GM21737 (cell line): Measurements from ENCODE around the gene DNMBP.
"Not testable (repeated sequence)": the region's sequence is repeated elsewhere in the genome, so short reads cannot be mapped to it uniquely, and the experiment has no call there.

Experiments
- ATAC-seq: cut with Tn5 transposase; IDR thresholded peaks from one replicate; pipeline ENCODE4 v1.9.1; 2021; ENCODE audit warnings: mild to moderate bottlenecking, moderate library complexity; ENCODE audit not compliant: unreplicated experiment

The DNMBP gene

DNA sequence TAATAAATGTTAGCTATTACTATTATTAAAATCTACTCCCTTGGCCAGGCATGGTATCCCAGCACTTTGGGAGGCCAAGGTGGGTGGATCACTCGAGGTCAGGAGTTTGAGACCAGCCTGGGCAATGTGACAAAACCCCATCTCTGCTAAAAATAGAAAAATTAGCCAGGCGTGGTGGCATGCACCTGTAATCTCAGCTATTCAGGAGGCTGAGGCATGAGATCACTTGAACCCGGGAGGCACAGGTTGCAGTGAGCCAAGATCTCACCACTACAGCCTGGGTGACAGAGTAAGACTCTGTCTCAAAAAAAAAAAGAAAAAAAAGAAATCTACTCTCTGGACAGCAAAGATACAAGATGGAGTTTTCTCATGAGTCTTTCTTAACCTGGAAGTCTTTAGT, 56.2 kb downstream of the DNMBP start:
- ATAC-seq, result not testable (repeated sequence)

DNA sequence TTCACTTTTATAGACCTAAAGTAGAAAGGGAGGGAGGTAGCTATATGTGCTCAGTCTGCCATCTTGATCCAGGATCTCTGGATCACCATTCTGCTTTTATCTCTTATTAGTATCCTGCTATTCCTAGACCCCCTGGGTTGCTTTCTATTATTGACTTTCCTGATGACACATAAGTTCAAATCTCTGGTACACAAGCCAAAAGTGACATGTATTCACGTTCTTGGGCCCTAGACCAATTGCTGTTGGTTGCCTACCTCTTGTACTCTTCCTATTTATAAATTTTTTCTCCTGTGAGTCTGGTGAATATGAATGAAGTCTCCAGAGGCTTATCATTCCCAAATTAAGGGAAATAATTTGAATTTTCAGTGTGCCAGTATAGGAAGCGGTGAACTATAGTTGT, 56.9 kb downstream of the DNMBP start:
- ATAC-seq, result no peak

DNA sequence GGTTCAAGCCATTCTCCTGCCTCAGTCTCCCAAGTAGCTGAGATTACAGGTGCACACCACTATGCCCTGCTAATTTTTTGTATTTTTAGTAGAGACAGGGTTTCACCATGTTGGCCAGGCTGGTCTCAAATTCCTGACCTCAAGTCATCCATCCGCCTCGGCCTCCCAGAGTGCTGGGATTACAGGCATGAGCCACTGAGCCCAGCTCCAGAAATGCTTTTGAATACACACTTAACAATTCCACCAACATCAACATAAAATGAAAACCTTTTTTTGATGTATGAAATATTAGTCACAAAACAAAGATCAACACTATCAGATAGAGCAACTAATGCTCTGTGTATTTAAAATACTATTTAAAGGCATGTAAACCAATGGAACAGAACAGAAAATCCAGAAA, 63.7 kb downstream of the DNMBP start:
- not testable (repeated sequence) for ATAC-seq

DNA sequence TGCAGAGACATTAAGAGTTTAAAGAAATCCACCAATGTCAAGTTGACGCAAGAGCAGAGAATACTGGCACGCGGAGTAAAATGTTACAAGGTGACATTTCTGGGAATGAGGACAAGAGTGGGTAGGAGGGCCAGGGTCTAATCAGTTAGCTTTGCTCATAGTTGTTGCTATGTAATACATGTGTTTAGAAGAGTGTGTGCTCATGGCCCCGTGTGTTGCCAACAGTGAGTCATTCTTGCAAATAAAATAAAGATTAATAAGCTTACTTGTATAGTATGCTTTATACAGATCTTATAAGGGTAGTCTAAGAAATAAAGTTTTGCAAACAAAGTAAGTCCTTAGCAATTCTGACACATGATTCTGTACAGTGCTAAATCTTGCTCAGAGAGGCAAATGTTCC, 64.5 kb downstream of the DNMBP start:
- no peak for ATAC-seq

DNA sequence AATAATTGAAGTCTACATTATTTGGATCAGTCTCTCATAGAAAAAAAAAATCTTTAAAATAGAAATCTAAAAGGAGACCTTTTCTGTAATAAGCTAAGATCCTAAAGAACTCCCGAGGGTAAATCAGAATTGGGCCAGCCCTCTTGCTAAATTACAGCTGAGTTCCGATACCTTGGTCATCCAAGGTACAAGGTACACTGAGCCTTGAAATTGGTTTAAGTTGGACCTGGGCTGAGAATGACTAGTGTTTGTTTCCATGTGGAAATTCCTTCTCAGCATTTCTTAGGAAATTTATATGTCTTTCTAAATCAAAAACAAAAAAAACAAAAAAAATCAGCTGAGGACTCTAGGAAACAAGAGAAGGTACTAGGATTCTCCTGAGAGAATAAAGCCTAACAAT, 64.9 kb downstream of the DNMBP start:
- no peak for ATAC-seq

DNA sequence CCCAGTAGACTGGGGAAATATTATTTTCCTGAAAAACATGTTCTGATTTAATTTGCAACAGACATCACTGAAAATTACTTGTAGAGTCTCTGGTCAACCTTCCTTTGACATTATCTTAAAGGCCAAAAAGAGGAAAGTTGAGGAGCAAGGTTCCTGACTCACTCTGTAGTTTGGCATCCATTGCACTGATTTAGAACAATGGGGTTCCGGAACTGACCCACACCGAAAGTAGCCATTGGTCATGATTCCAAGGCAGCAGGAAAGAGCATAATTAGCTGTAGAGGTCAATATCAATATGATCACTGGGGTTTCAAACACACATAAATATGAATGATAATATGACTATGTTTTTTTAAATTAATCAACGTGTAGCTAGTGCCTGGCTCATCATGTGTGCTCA, 65.8 kb downstream of the DNMBP start:
- ATAC-seq, result no peak

DNA sequence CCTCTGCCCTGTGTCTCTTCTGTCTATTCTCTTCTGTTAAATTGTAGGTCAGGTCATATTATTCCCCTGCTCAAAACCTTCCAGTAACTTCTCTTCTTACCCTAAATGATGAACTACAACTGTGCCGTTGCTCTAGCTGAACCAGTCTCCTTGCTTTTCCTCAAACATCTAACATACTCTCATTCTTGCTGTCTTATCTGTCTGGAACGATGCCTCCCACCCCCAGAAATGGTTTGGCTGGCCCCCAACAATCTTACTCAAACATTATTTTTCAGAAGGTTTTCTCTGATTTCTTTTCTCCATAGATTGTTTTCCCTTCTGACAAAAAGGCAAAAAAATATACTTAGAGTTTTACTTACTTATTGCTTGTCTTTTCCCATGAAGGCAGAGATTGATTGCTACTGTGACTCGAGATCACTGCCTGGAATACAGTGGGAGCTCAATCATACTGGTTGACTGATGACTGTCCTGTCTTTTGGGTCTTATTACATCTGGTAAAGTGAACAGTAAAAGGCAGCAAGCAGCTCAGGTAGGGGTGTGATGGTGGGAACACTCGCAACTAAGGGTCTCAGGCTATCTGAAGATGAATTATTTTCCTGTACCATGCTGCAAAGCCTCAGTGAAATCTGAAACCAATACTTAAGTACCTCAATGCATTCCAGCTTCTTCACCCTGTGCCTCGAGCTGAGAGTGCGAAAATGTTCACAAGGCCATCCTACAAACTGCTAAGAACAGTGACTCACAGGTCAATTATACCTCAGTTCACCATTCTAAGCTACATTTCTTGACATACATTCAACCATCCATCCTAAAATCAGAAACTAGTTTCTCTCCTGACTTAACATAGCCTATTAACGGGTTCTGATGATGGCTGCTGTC, 67.6 kb downstream of the DNMBP start:
- no peak for ATAC-seq

DNA sequence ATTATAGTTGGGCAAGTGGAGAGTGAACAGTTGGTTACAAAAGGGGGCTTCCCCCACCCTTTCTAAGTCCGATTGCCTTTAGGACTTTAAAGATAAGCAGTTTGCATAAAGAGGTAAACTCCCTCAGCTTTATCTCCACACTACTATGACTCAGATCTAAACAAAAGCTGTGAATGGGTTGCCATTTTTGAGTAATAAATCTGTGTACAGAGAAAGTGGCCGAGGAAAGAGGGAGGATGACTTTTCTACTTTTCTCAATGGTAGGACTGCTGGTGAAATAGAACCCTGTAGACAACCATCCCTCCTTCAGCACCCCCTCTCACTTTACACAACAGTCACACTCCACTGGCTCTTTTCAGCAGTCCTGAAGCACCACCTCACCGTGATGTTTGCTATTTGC, 71.2 kb downstream of the DNMBP start:
- ATAC-seq, result peak; percentile 70

DNA sequence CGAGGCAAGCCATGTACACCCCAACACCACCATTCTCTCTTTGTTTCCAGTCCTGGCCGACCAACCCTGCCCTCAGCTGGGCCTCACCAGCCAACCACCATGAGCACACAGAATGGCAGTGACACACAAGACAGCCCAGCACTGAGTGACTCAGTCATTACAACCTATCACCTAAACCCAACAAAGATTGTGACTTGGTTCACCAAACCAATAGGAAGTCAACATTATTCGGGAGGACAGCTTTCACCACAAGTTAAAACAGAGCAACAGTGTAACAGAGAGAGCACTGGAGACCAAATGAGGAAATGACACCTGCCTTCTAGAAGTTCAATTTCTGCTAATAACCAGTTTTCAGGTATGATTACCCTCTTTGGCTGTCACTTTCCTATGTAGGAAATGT, 72.1 kb downstream of the DNMBP start:
- ATAC-seq, result no peak

DNA sequence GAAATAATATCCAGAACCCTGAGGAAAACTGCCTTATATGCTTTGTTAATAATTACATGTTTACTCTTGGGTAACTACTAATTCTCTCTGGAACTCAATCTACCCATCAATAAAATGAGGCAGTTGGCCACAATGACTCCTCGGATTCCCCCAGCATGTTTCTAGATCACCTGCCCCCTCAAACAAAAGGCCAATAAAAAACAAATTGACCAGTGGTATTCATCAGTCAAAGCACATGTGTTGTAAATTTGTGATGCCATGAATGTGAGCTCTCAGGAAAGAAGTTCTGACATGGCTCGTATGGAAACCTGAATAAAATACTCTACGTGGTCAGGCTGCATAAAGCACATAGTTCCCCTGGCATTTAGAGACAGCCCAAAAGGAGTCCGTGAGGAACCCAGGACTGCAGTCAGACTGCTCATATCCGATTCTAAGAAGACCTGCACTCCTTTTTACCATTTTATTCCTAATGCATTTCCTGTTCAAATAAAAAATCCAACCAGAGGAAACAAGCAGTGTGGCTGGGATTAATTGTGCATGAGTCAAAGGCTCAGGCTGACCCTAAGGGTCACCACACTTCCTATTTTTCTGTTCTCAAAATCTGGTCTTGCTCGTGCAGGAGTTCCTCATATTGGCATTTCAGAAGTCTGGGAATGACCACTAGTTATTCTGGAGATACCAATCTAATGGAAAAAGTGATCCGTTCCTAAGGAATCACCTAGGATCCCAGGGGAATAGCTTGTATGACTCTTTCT, 77.4 kb downstream of the DNMBP start:
- not testable (repeated sequence) for ATAC-seq

DNA sequence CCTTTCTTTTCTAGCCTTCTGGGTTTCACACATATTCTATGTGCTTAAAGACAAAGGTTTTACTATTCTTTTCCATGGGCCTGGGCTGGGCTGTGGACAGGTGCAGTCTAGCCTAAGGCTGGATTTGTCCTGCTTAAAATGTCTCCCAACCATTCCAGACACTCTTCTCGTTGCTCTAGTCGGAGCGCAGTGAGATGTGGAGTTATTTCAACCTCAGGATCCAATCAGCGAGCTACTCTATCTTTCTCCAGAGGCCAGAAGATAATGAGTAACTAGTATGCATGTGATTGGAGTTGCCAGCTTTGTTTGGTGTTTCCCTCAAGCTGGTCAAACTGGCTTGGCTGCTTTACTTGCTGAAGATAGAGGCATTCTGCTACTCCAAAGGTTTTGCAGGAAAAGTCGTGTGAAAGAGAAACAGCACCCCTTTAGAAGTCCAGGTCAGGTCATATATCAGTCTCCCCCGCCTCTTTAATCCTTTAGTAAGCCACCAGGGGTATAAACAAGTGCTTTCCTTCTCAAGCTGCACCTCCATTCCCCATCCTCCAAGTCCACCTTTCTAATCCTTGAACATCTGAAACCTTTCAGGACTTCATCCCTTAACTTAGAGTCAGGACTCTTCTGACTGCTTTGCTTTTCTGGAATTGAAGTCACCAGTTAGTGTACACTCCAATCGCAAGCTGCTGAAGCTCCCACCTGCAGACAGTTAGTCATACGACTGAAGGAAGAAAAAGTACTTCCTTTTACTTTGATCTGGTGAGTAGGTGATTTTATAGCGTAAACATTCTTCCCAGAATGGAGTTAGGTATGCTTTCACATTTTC, 78.8 kb downstream of the DNMBP start:
- no peak for ATAC-seq

DNA sequence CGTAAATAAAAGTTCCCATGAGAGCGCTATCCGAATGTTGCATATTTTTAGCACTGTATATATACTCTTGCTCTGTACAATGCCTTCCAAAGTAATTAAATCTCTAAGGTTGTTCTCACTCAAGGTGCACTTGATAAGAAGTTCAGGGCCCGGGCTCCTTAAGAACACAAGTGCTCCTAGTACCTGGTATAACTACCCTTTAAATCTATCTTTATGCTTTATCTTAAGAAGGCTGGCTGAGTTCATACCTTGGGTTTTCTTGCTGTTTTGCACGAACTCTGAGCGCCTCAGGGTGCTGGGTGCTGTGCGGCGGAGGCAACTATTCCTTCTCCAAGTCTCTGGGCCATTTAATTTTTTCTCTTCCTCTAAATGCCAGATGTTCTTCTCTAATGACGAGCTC, 80.4 kb downstream of the DNMBP start:
- no peak for ATAC-seq

DNA sequence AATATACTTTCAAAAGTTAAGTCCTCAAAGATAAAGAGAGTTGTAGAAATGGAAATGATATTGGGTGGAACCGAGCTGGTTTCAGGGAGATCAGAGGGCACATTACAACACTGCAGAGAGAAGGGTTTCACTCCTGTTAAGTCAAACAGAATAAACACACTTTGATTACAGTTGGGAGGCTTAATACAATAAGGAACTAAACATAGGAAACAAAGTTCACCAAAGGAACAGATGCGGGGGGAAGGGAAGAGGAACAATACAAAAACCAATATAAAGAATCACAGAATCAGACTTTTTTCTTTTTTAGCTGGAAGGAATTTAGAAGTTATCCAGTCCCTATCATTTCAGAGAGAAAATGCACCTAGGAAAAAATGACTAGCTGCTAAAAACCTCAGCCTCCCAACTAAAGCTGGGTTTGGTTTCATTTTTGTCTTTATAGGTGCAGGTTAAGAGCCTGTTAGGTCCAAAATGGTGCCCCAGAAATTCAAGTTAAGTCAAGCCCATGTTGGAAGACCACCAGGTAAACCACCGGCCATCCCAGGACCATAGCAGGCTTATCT, 81.9 kb downstream of the DNMBP start:
- no peak for ATAC-seq

DNA sequence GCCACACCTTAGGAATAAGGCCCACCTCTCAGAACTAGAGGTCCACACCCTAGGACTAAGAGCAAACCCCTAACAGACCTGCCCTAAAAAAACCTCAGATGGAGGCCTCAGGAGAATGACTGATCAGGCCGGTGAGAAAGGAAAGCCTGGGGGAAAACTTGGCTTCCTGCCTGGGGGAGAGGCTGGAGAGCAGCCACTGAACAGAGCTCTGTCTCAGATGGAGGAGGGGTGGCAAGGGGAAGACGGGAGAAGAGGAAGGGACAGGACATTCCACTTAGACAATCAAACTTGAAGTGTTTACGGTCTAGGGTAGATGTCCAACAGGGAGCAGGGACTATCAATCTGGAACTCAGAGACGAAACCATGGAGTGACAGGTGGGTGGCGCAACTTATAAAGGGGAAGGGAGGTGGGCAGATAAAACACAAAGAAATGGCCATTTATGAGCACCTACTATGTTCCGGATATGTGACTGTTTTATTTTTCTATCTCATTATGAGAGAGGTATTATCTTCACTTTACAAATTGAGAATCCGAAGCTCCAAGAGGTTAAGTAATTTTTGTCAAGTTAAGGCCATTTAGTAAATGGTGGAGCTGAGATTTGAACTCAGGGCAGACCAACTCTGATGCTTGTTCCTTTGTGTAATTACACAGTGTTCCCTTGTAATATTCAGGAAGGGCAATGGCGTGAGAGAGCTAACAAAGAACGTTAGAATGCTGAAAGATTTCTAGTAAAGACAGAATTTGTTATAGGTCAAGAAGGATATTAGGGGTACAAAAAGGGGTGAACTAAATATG, 82.6 kb downstream of the DNMBP start:
- ATAC-seq, result no peak

DNA sequence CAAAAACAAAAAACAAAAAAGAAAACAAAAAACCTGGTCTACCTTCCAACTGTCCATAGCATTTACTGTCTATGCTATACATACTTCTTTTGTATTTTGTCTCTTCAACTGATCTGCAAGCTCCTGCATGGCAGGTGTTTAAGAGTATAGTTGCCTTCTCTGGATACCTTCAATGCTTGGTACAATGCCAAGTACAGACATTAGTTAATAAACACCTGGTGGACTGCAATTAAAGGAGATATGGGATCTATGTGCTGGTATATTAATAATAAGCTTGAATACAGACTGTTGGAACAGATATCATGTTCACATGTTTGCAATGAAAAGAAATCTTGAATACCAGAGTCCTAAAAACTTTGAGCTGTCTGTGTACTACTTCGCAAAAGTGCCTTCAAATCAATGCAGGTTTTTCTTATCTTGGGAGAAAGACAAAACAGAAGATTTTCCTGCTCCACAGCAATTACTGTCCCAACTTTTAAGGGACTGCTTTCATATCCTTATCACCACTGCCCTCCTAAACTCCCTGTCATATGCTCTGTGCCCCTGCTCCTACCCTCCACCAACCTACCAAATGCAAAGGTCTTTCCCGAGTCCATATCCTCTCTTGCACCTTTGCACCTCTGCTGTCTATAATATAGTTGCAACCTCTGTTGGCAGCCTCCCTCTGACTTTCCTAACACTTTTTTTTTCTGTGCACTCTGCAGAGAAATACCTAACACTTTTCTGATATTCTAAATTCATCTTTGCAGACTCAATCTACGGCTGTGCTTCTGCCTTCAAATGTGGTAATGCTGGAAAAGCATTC, 85.1 kb downstream of the DNMBP start:
- no peak for ATAC-seq

DNA sequence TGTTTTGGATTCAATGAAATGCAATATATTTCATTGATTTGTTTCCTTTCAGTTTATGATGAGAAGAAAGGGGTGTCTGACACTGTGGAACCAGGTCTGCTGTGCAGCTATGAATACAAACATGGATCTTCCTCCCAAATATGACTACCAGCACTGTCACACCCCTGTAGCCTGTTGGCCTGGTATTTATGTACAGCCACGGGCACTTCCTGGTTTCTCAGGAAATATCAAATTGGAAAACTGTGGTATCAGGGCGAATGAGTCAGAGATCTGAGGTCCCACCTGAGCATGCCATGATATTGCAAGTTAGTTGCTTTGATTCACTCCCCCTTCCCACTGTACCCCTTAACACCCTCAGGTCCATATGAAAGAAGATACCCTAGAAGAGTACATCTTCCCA, 87.8 kb downstream of the DNMBP start:
- no peak for ATAC-seq

DNA sequence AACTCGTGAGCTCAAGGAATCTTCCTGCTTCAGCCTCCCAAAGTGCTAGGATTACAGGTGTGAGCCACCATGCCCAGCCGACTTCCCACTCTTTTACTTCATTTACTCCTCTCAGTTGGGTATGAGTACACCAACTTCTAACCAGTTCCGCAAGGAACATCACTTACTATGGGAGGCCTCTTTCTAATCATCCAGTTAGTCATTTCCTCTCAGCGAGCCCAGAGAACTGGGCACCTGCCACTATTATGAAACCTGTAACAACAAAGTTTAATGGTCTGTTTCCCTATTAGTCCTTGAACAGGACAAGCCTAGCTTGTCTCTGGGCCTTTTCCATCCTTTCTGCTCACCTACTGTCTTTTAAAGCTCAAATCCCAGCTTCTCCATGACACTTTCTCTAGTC, 88.8 kb downstream of the DNMBP start:
- no peak for ATAC-seq

DNA sequence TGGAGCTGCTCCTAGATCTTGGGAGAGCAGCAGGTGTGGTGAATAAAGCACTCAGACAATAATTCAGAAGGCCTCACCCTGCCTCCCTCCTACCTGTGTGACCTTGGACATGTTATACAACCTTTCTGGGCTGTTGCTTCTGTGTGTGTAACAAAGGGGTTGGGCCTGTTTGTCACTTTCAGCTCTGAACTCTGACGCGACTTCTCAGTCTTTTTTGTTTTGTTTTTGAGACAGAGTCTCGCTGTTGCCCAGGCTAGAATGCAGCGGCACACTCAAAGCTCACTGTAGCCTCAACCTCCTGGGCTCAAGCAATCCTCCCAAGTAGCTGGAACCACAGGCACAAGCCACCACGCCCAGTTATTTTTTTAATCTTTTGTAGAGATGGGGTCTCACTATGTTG, 89.3 kb downstream of the DNMBP start:
- no peak for ATAC-seq
